Activated naive CD4-positive, alpha-beta T cell (primary cell): ENCODE results near the gene ACTA1.
"Not testable (repeated sequence)": the region's sequence is repeated elsewhere in the genome, so short reads cannot be mapped to it uniquely, and the experiment has no call there.

ENCODE experiments used
- DNase-seq, 4 experiments: peaks; one replicate each; lab custom pipeline; 2025; lab: John Stamatoyannopoulos, UW

The ACTA1 gene

DNA sequence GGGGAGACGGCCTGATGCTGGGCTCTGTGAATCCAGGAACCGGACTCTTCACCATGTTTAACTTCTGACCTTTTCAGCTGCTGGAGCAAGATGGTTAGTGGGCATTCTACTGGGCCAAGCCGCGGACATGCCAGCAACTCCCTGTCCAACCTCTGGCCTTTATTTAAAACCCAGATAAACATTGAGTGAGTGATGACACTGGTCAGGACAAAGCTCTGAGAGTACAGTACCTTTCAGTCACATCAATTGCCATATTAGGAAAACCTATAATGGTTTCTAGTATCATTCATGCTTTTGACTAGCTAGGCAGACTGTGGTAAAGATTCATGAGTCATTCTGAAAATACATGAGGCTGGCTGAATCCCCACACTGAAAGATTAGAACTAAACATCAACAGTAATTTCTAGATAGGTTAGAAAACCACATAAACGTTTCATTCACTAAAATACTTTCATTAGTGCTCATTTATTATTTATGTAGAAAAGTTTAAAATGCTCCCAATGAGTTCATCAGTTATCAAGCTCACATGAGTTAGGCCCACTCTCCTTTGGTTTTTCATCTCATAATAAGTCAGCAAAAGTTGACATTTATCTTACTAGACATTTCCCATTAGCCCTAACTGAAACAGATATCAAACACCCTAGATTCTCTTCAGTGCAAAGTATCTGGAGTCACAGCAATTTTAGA is 7.1 kb upstream of the ACTA1 start:
- DNase-seq, result no peak

DNA sequence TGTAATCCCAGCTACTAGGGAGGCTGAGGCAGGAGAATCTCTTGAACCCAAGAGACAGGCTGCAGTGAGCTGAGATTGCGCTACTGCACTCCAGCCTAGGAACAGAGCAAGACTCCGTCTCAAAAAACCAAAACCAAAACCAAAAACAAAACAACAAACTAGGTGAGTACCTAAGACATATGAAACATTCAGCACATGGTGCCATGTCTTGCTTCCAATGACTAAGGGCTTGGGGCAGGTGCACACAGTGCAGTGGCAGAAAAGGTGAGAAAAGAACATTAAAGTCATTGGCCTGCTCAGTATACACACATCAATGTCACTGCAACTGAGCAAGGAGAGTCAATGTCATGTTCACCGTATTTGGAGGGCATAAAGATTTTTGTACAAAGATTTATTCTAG is 4.1 kb upstream of the ACTA1 start:
- DNase-seq, result no peak

DNA sequence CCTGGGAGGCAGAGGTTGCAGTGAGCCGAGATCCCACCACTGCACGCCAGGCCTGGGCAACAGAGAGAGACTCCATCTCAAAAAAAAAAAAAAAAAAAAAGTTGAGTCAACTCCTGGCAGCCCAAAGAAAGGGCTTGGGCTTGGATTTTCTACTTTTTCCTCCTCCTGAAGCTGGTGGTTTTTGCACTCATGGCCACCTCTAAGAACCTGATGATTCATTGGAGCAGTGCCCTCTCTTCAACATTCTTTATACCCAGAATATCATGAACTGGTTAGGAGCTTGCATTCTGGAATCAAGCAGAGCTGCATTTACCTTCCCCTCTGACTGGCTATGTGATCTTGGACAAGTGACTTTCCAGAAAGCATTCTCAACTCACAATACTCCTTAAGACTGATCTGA is 3.5 kb upstream of the ACTA1 start:
- DNase-seq, result no peak

DNA sequence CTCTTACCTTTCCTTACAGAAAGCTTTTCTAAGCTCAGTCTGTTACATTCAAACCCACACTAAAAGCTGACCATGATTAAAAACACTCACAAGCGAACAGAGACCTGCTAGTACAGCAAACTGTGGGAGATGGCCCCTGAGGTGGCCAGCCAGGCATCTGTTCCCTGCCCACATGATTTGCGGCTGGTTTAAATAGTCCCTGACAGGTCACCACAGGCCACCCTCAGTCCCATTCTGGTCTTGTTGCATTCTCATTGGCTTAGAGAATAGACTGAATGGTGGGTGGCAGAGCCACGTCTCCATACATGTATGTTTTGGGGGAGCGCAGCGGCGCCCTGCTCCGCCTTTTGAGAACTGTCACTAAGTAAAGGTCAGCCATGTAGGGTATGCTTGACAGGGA is 2.3 kb upstream of the ACTA1 start:
- DNase-seq, result no peak

DNA sequence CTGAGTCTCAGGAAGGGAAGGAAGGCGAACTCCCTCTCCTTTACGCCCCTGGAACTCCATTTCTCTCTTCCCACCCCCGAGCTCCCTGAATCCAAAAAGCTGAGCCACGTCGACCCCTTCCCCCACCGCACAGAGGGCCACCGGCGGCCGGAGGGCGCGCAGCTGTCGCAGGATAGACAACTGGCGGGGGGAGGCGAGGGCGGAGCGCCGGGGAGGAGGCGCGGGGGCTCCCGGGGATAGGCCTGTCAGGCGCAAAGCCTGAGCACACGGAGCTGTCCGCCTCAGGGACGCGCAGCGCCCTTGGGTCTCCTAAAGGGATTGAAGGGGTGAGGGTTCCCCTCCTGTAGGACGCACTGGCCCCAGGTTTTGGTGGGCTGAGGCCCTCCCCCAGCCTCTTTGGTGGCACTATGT is 752 bp upstream of the ACTA1 start:
- DNase-seq, result no peak

DNA sequence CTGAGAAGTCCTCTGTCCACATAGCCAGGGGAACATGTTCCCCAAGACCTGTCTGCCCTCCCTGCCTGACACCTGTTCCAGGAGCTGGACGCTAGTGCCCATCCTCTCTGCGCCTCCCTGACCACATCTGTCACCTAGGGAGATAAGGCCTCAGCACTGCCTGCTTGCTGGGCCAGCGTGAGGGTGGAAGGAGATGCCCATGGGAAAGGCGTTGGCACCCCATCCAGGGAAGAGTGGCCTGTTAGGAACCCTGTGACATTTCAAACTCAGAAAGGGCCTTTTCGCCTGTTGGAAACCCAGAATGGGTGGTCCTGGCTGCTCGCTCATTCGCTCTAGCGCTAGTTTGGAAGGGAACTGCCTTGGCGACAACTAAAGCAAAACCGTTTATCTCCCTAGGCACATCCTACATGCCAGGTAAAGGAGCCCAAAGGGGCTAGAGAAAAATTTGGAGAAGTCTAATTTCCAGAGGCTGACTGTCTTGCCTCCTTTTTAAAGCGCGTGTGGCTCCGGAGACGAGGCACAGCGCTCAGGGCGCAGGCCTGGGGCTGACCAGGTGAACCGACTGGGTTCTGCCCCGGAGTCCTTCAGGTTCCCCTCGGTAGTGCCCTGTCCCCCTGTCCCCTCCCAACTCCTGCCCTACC is 410 bp downstream of the ACTA1 start:
- DNase-seq, result no peak

DNA sequence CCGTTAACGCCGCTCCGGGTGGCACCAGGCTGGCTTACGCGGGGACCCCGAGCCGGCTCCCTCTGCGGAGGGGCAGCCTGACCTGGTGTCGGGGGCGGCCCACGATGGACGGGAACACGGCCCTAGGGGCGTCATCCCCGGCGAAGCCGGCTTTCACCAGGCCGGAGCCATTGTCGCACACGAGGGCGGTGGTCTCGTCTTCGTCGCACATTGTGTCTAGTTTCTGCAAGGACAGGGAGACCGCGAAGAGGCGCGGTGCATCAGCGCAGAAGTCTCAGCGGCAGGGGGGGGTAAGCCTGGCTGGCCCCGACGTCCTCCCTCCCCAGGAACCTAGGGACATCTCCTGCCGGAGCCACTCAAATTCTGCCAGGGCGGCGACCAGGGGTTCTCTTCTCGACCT is 989 bp downstream of the ACTA1 start:
- no peak for DNase-seq

DNA sequence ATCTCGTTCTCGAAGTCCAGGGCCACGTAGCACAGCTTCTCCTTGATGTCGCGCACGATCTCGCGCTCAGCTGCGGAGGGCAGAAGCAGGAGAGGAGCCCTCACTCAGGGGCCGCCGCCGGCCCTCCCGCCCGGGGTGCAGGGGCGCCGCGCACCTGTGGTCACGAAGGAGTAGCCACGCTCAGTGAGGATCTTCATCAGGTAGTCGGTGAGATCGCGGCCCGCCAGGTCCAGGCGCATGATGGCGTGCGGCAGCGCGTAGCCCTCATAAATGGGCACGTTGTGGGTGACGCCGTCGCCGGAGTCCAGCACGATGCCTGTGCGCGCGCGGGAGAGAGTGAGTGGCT is 1.8 kb downstream of the ACTA1 start:
- DNase-seq, result no peak

DNA sequence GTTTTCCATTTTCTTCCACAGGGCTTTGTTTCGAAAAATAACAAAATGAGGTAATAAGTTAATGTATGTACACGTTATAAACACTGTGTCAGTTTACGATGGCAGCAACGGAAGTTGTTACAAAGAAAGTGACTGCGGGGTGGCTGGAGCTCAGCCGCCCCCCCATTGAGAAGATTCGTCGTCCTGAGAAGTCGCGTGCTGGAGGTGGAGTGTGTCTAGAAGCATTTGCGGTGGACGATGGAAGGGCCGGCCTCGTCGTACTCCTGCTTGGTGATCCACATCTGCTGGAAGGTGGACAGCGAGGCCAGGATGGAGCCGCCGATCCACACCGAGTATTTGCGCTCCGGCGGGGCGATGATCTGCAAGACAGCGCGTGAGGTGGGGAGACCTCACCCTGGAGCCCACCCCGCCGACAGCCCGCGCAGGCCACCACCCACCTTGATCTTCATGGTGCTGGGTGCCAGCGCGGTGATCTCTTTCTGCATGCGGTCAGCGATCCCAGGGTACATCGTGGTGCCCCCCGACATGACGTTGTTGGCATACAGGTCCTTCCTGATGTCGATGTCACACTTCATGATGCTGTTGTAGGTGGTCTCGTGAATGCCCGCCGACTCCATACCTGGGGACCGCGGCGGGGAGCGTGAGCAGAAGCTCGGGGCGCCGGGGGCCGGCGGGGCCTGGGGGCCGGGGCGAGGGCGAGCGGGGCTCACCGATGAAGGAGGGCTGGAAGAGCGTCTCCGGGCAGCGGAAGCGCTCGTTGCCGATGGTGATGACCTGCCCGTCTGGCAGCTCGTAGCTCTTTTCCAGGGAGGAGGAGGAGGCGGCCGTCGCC is 2.4 kb downstream of the ACTA1 start:
- DNase-seq, result no peak

DNA sequence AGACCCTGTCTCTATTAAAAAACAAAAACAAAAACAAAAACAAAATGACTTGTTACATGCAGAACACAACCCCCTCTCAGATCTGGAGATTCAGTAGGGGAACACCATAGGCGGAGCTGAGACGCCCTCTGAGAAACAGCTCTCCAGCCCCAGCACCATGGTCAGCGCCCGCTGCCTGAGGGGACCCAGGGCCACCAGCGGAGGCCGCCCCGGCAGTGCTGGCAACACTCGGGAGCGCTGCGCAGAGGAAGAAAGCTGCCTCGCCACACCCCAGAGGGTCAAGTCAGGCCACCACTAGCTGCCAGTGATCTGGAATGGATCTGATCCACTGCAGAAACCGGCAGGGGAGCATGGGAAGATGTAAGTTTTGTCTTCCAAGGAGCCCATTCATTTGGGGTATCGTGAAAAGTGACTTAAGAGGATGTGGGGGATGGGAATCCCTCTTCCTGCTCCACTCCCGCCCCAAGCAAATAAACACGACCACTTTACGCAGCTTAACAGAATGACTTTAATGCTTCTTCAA is 3.1 kb downstream of the ACTA1 start:
- DNase-seq, result peak in 1 of 4 experiments; percentile 17

DNA sequence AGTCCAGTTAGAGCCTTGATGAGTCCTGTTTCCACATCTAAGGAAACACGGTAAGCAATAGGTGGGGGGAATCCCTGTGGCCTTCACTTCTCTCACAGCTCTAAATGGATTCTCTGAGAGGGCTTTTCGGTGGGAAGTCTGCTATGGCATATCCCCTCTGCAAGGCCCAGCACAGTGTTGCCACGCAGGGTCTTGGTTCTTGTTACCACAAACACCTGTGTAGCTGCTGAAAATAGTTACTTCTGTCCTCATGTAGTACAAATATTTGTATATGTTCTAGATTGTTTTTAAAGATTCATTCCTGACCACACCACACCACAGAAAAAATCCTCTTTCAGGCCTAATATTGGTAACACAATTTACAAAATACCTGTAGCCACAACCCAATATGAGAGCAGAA is 5.6 kb downstream of the ACTA1 start:
- DNase-seq, result no peak

DNA sequence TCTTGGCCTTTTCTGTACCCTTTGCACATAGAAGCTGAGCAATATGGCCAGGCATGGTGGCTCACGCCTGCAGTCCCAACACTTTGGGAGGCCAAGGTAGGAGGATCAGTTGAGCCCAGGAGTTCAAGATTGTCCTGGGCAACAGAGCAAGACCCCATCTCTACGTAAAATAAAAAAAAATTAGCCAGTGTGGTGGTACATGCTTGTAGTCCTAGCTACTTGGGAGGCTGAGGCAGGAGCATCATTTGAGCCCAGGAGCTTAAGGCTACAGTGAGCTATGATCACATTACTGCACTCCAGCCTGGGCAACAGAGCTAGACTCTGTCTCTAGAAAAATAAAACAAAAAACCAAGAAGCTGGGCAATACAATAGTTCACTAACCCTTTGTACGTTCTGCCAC is 6.3 kb downstream of the ACTA1 start:
- no peak for DNase-seq

DNA sequence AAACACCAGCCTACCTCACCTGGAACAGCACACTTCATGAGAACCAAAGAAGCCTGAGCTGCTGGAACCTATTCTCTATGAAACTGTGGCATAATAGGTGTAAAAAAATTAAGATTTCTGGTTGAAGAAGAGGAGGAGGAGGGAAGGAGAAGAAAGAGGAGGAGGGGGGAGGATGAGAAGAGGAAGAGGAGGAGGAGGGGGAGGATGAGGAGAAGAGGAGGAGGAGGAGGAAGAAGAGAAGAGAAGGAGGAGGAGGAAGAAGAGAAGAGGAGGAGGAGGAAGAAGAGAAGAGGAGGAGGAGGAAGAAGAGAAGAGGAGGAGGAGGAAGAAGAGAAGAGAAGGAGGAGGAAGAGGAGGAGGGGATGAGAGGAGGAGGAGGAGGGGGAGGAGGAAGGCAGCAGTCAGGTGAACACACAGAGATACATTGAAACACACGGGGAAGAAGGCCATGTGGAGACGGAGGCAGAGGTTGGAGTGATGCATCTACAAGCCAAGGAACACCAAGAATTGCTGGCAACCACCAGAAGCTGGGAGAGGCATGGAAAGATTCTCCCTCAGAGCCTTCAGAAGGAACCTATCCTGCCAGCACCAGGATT is 8.2 kb downstream of the ACTA1 start:
- no peak for DNase-seq

DNA sequence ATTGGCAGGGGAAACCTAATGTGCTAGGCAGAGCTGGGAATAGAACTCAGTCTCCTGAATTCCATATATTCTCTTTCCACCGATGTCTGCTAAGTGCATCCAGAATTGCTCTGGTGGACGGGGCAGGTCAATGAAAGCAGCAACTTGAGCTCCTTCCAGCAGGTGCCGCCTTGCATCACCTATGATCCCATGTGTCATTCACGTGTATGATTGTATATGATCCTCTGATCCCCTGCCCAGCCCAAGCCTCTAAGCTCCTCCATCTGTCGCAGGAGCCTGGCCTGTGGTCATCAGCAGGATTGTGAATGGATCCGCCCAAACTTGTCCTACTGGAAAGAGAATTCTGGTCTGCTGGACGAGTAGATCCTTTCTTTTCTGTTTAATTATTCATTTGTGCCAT is 13.1 kb downstream of the ACTA1 start:
- DNase-seq, result no peak

DNA sequence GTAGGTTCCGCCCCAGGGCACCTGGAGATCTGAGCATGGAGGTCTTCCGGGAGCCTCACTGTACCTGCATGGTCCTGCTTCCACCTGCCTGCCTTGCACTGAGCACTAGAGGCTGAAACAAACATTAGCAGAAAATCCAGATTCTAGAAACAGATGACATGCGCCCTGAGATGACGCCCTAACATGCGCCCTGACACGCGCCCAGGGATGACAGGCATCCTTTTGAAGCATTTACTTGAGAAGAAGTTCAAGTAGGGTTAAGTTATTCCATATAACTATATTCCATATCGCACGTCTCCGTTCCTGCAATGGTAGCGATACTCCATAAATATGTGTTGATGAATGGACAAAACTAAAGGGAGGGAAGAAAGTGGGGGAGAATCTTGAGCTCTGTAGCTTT is 13.7 kb downstream of the ACTA1 start:
- no peak for DNase-seq

DNA sequence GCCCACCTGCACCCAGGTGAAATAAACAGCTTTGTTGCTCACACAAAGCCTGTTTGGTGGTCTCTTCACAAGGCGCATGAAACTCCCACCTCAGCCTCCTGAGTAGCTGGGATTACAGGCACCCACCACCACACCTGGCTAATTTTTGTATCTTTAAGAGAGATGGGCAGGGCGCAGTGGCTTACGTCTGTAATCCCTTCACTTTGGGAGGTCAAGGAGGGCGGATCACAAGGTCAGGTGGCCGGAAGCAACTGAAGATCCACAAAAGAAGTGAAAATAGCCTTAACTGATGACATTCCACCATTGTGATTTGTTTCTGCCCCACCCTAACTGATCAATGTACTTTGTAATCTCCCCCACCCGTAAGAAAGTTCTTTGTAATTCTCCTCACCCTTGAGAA is 15.3 kb downstream of the ACTA1 start:
- not testable (repeated sequence) for DNase-seq

DNA sequence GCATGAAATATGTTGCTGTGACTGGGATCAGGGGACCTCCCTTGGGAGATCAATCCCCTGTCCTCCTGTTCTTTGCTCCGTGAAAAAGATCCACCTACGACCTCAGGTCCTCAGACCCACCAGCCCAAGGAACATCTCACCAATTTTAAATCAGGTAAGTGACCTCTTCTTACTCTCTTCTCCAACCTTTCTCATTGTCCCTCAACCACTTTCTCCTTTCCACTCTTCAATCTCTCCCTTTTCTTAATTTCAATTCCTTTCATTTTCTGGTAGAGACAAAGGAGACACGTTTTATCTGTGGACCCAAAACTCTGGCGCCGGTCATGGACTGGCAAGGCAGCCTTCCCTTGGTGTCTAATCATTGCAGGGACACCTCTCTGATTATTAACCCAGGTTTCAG is 21.1 kb downstream of the ACTA1 start:
- not testable (repeated sequence) for DNase-seq

DNA sequence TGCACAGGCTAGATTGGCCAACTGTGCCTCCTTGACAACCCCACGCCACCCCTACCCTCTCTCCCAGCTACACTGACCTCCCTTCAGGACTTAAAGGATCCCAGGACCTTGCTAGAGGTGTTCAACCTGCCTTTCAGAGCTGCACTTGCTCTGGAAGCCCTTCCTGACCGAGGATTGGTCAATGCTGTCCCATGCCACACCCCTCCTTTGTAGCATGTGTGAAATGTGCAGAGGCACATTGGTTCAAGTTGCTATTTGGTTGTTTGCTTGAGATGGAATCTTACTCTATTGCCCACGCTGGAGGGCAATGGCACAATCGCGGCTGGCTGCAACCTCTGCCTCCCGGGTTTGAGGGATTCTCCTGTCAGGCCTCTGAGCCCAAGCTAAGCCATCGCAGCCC is 21.8 kb downstream of the ACTA1 start:
- DNase-seq, result no peak

DNA sequence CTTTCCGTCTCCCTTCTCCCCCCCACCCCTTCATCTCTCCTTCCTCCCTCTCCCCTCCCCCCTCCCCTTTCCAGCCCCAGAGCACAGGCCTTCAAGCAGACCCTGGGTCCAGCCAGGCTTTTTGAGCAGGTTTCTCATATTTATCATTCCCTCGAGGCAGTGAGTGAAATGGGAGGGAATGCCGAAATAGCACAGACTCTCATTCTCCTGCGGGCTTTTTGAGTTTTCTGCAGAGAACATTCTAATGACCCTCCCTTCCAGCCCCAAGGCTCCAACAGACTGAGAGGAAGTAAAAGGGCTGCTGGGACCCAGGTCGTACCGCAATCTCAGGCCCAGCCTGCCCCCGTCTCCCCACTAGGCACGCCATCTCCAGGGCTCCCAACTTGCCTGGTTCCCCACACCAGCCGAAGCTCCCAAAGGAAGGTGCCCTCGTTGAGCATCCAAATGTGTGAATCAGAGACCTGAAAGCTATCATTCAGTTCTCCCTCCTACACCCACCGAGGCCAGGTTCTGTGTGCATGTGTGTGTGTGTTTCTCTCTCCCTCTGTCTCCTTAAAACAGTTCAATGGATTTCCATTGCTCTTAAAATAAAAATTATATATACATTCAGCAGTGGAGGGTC is 22.3 kb downstream of the ACTA1 start:
- DNase-seq, result no peak

DNA sequence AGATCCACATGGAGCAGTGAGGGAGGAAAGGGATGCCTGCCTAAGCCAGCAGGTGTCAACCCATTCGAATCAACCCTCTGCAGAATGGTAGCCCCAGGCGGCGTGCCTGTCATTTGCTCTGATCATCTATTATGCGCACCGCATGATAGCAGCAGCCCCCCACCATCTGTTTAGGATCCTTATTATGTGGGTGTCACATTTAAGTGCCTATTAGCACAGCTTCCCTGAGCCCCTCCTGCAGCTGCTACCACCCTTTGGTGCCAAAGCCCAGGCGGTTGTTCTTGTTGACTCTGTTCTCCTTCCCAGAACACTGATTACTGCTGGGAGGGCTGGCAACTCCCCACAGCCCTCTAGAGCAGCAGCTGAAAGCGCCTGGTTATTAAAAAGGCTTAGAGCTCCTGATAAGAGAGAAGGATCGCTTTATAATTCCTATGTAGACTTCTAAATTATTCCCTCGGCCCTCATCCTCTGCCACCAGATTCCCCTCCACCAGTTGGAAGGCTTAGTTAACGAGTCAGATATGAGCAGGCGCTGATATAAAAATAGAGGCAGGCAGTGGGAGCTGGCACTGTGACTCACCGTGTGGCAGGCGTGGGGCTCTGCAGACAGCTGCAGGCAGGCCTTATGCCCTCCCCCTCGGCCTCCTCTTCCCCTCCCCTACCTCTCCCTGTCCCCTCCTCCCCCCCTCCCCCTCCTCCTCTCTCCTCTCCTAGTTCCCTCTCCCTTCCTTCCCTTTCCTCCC is 23.0 kb downstream of the ACTA1 start:
- no peak for DNase-seq

DNA sequence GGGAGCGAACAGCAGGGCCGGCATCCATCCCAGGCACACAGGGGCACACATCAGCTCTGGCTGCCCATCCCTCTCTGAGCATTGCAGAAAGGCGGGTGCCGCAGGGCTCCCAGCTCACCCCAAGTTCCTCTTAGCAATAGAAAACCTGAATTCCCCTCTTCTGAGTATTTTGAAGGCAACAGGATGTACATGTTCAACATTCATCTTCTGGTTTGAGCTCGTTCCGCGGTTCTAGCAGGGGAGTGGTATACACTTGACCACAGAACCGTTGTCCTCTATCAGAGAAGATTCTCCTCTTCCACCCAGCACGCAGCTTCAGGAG is 23.6 kb downstream of the ACTA1 start:
- no peak for DNase-seq
